GM23338 (cell line): Measurements from ENCODE around the gene RDH8.

Experiments used
- CREB1 ChIP-seq: fragments of 250-450 bp; sonication (Bioruptor Pico); IDR thresholded peaks from 2 replicates; pipeline ENCODE4 v1.5.0; 2020; ENCODE audit warnings: low read depth, mild to moderate bottlenecking, moderate library complexity
- CTCF ChIP-seq, 2 experiments: fragments of 200-600 bp in 1 of 2; sonication (generic) in 1 of 2; conservative IDR thresholded peaks; 2 replicates each; pipeline versions ENCODE4 v1.5.1 to v1.6.1; 2016 to 2017; ENCODE audit warnings: antibody characterized with exemption in 2 of 2, low read depth in 2 of 2, mild to moderate bottlenecking in 2 of 2, moderate library complexity in 1 of 2
- EZH2 ChIP-seq: fragments of 200-600 bp; sonication (generic); IDR thresholded peaks from one replicate; pipeline ENCODE4 v1.8.0; 2017; ENCODE audit warnings: antibody characterized with exemption, mild to moderate bottlenecking, low read depth; ENCODE audit not compliant: unreplicated experiment
- EZH2phosphoT487 ChIP-seq: fragments of 200-600 bp; sonication (generic); IDR thresholded peaks from one replicate; pipeline ENCODE4 v1.8.1; 2018; ENCODE audit warnings: antibody characterized with exemption; ENCODE audit not compliant: unreplicated experiment
- JUNB ChIP-seq: IDR thresholded peaks from one replicate; pipeline ENCODE4 v1.6.1; 2016; ENCODE audit warnings: antibody characterized with exemption; ENCODE audit not compliant: unreplicated experiment
- POLR2AphosphoS5 ChIP-seq: IDR thresholded peaks from 2 replicates; pipeline ENCODE4 v1.6.1; 2016; ENCODE audit warnings: antibody characterized with exemption, low read depth
- REST ChIP-seq: IDR thresholded peaks from one replicate; pipeline ENCODE4 v1.6.1; 2018; ENCODE audit warnings: antibody characterized with exemption; ENCODE audit not compliant: unreplicated experiment
- STAT1 ChIP-seq: IDR thresholded peaks from one replicate; pipeline ENCODE4 v1.6.1; 2016; ENCODE audit warnings: antibody characterized with exemption; ENCODE audit not compliant: unreplicated experiment
- ZNF114 ChIP-seq: fragments of 250-450 bp; sonication (Bioruptor Pico); IDR thresholded peaks from 2 replicates; pipeline ENCODE4 v1.5.0; 2020; ENCODE audit warnings: mild to moderate bottlenecking, moderate library complexity
- ZNF331 ChIP-seq: fragments of 250-450 bp; sonication (Bioruptor Pico); IDR thresholded peaks from 2 replicates; pipeline ENCODE4 v1.5.0; 2020; ENCODE audit warnings: low read depth, mild to moderate bottlenecking, moderate library complexity

GRCh38 chr19:10001899-10002298 is 11.4 kb upstream of the RDH8 start:
- TF ChIP-seq CTCF (conservative IDR thresholded peaks at IDR 0.05; ENCODE audit: low read depth in 2 of 2) (peak; percentile 71 to 90), CREB1 (CRISPR knock-in tag) (no peak), EZH2 (no peak), REST (no peak), POLR2AphosphoS5 (no peak), JUNB (no peak), EZH2phosphoT487 (no peak), ZNF331 (CRISPR knock-in tag) (no peak), STAT1 (no peak), ZNF114 (CRISPR knock-in tag) (no peak)
